GM21526 (cell line): ENCODE results near the gene RHOXF1.
"Not testable (repeated sequence)": the region's sequence is repeated elsewhere in the genome, so short reads cannot be mapped to it uniquely, and the experiment has no call there.

ENCODE experiments used
- ATAC-seq: cut with Tn5 transposase; IDR thresholded peaks from one replicate; pipeline ENCODE4 v1.9.1; 2021; ENCODE audit warnings: moderate library complexity; ENCODE audit not compliant: unreplicated experiment, low FRiP score

The RHOXF1 gene

DNA sequence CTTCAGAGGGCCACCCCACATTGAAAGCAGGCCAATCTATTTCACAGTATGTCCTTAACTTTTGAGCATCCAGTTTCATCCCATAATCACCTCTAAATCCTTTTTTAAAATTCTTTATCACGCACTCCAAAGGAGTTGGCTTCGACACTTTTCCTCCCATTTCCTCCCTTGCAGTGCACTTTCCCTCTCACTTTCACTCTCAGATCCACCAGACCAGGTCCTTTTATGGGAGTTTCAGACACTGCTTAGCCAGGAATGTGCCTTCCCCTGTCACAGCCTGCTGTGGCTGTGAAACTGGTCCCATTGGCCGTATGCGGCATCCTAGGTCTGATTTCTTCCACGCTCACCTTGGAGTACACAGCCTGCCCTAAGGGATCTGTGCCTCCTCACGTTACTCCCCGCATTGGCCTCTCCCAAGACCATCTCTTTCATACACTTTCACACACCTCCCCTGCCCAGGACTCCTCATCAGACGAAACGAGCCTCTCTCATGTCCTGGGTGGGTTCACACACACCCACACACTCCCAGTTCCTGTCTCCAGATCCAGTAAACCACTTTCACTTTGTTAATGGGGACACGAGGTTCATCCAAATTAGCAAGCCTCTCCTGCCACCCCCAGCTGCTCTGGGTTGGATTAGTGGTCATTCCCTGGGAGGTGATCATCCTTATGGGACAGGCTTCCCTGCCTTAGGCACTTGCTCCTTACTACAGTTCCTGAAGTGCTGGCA is 28.3 kb downstream of the RHOXF1 start:
- no peak for ATAC-seq

DNA sequence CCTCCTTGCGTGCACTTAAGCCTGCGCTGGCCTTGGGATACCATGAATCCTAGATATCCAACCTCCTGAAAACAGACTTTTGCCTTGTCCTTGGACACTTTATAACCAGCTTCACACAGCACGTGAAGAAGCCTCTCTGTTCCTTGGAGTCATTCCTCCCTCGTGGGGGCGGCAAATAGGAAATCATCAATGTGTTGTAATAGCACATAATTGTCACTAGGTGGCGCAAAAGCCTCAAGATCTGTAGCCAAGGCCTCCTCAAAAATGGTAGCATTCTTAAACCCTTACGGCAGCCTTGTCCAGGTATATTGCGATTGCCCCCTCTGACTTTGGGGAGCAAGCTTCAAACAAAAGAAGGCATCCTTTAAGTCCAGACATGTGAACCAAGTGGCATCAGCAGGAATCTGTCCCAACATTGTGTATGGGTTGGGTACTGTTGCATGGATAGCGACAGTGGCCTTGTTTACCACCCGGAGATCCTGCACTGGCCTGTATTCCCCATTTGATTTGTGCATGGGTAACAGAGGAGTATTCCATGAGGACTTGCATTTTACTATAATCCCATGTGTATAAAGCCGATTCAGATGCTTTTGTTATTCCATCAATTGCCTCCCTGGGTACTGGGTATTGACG is 30.0 kb downstream of the RHOXF1 start:
- not testable (repeated sequence) for ATAC-seq

DNA sequence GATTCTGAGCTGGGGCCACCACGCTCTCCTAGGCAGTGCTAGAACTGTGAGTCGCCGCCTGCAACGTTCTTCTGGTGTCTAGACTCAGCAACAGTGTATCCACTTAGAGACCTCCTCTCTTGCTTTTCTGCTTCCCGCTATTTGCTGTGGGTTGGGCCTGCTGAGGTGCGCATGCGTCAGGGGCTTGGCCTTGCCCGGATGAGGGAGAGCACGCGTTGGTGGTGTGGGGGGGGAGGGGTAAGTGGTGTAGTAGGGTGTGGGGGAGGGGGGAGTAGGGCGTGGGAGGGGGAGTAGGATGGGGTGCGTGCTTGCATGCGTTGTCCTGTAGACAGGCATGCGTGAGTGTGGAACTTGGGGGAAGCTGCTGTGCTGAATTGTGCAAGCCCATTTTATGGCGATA is 38.1 kb downstream of the RHOXF1 start, which contains the start of gene RHOXF2B:
Gene RHOXF2B, minus strand, starts transcription at position 101 of the 400 bp plus-strand sequence. CDS start 138 bp downstream, outside the sequence.
- not testable (repeated sequence) for ATAC-seq

DNA sequence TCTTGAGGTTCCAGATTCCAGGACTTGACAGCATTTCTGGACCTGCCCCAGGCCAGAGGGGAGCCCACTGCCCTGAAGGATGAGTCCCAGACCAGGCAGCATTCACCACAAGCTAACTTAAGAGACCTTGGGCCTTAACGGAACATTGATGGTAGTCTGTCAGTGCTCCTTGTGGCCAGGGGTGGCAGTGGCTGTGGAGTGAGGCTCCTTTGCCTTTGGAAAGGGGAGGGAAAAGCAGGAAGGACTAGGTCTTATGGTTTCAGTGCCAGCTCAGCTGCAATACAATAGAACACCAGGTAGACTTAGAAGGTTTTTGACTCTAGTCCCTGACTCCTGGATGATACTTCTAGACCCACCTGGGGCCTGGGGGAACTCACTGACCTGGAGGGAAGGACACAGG is 49.5 kb downstream of the RHOXF1 start:
- not testable (repeated sequence) for ATAC-seq
